SK-N-SH (cell line): Measurements from ENCODE around the gene VIPR2. TPM values are rescaled to one million over a fixed set of nuclear protein-coding genes. Genes with fewer than 3 reads are reported as not detected.

Source experiments
- CTCF ChIA-PET: fragments of 300-600, 350-600 bp; formaldehyde crosslinking; extraction: SDS; loops from one replicate; lab custom pipeline; 2021; lab: Yijun Ruan, JAX
- POLR2A ChIA-PET: fragments of 350-600 bp; sonication (Branson Sonifier 250); formaldehyde crosslinking; extraction: SDS; loops from one replicate; lab custom pipeline; 2020; ENCODE audit warnings: antibody characterized with exemption, inconsistent platforms; lab: Yijun Ruan, JAX
- DNase-seq: peaks from one replicate; pipeline ENCODE4 v3.0.0; 2012
- H2AFZ ChIP-seq: fragments of 200-600 bp; sonication (generic); 2 replicates; pipeline ENCODE4 v1.8.1; 2016; ENCODE audit warnings: antibody characterized with exemption, mild to moderate bottlenecking, low read depth
- H3F3A ChIP-seq: fragments of 200-600 bp; sonication (generic); replicated peaks from 2 replicates; pipeline ENCODE3; 2016; ENCODE audit warnings: antibody characterized with exemption, mild to moderate bottlenecking; ENCODE audit not compliant: insufficient read depth
- H3K27ac ChIP-seq, 2 experiments: fragments of 200-500 bp in 1 of 2; fragments of 200-600 bp in 1 of 2; sonication (Bioruptor generic) in 1 of 2; sonication (generic), shearing (Covaris generic) in 1 of 2; 2 replicates each; pipeline versions ENCODE4 v1.5.1 to v1.6.1; 2014 to 2016; ENCODE audit warnings: low read depth in 2 of 2, inconsistent platforms in 1 of 2, low read length in 1 of 2, mild to moderate bottlenecking in 1 of 2, mixed read lengths in 1 of 2
- H3K27me3 ChIP-seq: fragments of 200-600 bp; sonication (generic), shearing (Covaris generic); 2 replicates; pipeline ENCODE4 v1.6.1; 2016; ENCODE audit warnings: mixed run types; ENCODE audit not compliant: insufficient read depth
- H3K36me3 ChIP-seq, 2 experiments: fragments of 200-500 bp in 1 of 2; fragments of 200-600 bp in 1 of 2; sonication (Bioruptor generic) in 1 of 2; sonication (generic) in 1 of 2; replicated peaks in 1 of 2; 2 replicates each; pipeline versions ENCODE3 to v1.5.1; 2014 to 2016; ENCODE audit warnings: low read length in 1 of 2, mild to moderate bottlenecking in 1 of 2; ENCODE audit not compliant: insufficient read depth in 2 of 2, control insufficient read depth in 1 of 2
- H3K4me1 ChIP-seq, 2 experiments: fragments of 200-500 bp in 1 of 2; fragments of 200-600 bp in 1 of 2; sonication (Bioruptor generic) in 1 of 2; sonication (generic), shearing (Covaris generic) in 1 of 2; 2 replicates each; pipeline versions ENCODE4 v1.5.1 to v1.6.1; 2014 to 2016; ENCODE audit warnings: low read depth in 1 of 2, low read length in 1 of 2, mixed run types in 1 of 2; ENCODE audit not compliant: insufficient read depth in 2 of 2, control insufficient read depth in 1 of 2
- H3K4me2 ChIP-seq: fragments of 200-600 bp; sonication (generic), shearing (Covaris generic); 2 replicates; pipeline ENCODE4 v1.6.1; 2017; ENCODE audit warnings: mixed run types
- H3K4me3 ChIP-seq, 2 experiments: fragments of 200-500 bp in 1 of 2; fragments of 200-600 bp in 1 of 2; sonication (Bioruptor generic) in 1 of 2; sonication (generic), shearing (Covaris generic) in 1 of 2; 2 replicates each; pipeline versions ENCODE4 v1.5.1 to v1.8.1; 2014 to 2016; ENCODE audit warnings: low read depth in 2 of 2, inconsistent platforms in 1 of 2, low read length in 1 of 2, mild to moderate bottlenecking in 1 of 2, mixed read lengths in 1 of 2, moderate library complexity in 1 of 2
- H3K79me2 ChIP-seq: fragments of 200-600 bp; sonication (generic); 2 replicates; pipeline ENCODE4 v1.8.1; 2017; ENCODE audit warnings: mild to moderate bottlenecking; ENCODE audit not compliant: insufficient read depth
- H3K9ac ChIP-seq: fragments of 200-600 bp; sonication (generic); 2 replicates; pipeline ENCODE4 v1.6.1; 2017; ENCODE audit warnings: mixed run types
- H3K9me2 ChIP-seq: fragments of 200-600 bp; sonication (generic); 2 replicates; pipeline ENCODE4 v1.6.1; 2017; ENCODE audit warnings: mixed run types
- H3K9me3 ChIP-seq: fragments of 200-600 bp; sonication (generic); 2 replicates; pipeline ENCODE4 v1.6.1; 2017; ENCODE audit warnings: mixed run types, mild to moderate bottlenecking, moderate library complexity
- H4K20me1 ChIP-seq: fragments of 200-600 bp; sonication (generic); 2 replicates; pipeline ENCODE4 v1.6.1; 2017; ENCODE audit warnings: mild to moderate bottlenecking, mixed run types; ENCODE audit not compliant: insufficient read depth
- CHD2 ChIP-seq: fragments of 150-350 bp; IDR thresholded peaks from 2 replicates; pipeline ENCODE4 v1.6.1; 2018; ENCODE audit warnings: low read length; ENCODE audit not compliant: partially characterized antibody
- ELF1 ChIP-seq: IDR thresholded peaks from 2 replicates; pipeline ENCODE4 v1.4.0; 2012
- FOSL2 ChIP-seq: IDR thresholded peaks from 2 replicates; pipeline ENCODE4 v1.4.0; 2012; ENCODE audit warnings: low read depth, mild to moderate bottlenecking, moderate library complexity, borderline replicate concordance
- FOXJ3 ChIP-seq: sonication (generic); formaldehyde crosslinking; IDR thresholded peaks from 2 replicates; pipeline ENCODE4 v1.5.1; 2020; ENCODE audit warnings: mild to moderate bottlenecking, missing genetic modification reagents
- GATA2 ChIP-seq: sonication (generic); formaldehyde crosslinking; IDR thresholded peaks from 2 replicates; pipeline ENCODE4 v1.5.0; 2020; ENCODE audit warnings: mild to moderate bottlenecking, missing genetic modification reagents
- NRF1 ChIP-seq: IDR thresholded peaks from 2 replicates; pipeline ENCODE4 v1.6.1; 2012; ENCODE audit warnings: low read depth, mild to moderate bottlenecking, low read length
- POLR2AphosphoS5 ChIP-seq: IDR thresholded peaks from 2 replicates; pipeline ENCODE4 v1.6.1; 2012; ENCODE audit warnings: low read depth, low read length
- RXRA ChIP-seq: IDR thresholded peaks from 2 replicates; pipeline ENCODE4 v1.4.0; 2012; ENCODE audit warnings: low read depth, mild to moderate bottlenecking, borderline replicate concordance
- SIN3A ChIP-seq: IDR thresholded peaks from 2 replicates; pipeline ENCODE4 v1.6.1; 2012; ENCODE audit warnings: low read depth, mild to moderate bottlenecking, low read length, moderate library complexity, borderline replicate concordance
- WGBS: methylation state at CpG from one replicate; pipeline ENCODE4 v1.1.6; 2017; ENCODE audit warnings: low lambda C conversion rate; 5-methylcytosine and 5-hydroxymethylcytosine counted together
- polyA plus RNA-seq, 3 experiments: library from polyadenylated mRNA; depleted of rRNA; stranded (reverse); fragments of >200 nt; gene quantifications; 2 replicates each; pipeline ENCODE4 v1.2.3, GENCODE V29; 2012
- TF ChIP-seq, protein P1 (sequence below): IDR thresholded peaks from 2 replicates; pipeline ENCODE4 v1.4.0; 2012; ENCODE audit warnings: low read depth
- TF ChIP-seq, protein P2 (sequence below): fragments of 150-350 bp; IDR thresholded peaks from 2 replicates; pipeline ENCODE4 v1.6.1; 2016; ENCODE audit warnings: mild to moderate bottlenecking, low read depth, low read length
- TF ChIP-seq, protein P3 (sequence below): IDR thresholded peaks from 2 replicates; pipeline ENCODE4 v1.4.0; 2012; ENCODE audit warnings: low read depth, borderline replicate concordance

The VIPR2 gene
- polyA plus RNA-seq, 1 of the 3 experiments (the other 2 are of a cell fraction): not detected

DNA sequence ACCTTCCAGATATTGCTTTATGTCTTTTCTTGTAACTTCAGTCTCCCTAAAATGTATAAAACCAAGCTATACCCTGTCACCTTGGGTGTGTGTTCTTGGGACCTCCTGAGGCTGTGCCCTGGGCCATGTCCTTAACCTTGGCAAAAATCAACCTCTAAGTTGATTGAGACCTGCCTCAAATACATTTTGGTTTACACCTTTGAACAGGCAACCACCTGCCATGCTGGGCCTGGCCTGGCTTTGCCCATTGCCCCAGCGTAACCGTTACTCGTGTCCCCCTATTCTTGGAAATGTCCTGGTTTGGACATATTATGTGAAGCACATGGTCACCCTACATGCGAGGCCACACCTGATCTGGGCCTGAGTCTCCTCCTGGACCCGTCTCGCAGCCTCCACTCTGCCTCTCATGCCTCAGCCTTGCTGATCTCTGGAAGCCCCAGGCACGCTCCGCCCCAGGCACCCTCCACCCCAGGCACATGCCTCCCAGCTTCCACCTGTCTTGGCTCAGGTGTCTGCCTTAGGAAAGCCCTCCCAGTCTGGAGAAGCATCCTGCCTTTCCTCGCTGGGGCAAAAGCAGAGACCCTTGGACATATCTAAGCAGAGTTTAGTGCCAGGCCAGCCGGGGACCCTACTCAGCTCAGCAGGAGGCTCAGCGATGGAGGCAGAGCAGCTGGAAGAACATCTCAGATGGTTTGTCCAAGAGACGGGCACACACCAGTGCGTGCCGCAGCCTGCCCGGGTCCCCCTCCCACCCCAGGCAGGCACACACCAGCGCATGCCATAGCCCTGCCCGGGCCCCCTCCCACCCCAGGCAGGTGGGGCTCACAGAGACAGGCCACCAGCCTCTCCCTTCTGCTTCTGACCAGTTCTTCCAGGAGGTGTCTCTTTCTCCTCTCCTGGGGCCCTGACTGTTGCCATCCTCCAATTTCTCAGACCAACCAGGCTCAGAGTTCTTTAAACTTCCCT is 4.0 kb upstream of the VIPR2 start:
- Histone ChIP-seq H3K36me3 (no peaks in the 10 kb centered on the region), H3K79me2 (no peaks in the 10 kb centered on the region), H3K9me3 (no peaks in the 10 kb centered on the region), H3K27me3 (no peaks in the 10 kb centered on the region), H3K4me2 (no peak overlapping the region), H2AFZ (no peak overlapping the region), H3K4me1 (peaks cover 0 to 7% of the 10 kb centered on the region in 2 experiments; a peak in 1 of 4 replicates), H4K20me1 (no peaks in the 10 kb centered on the region), H3F3A (no peaks in the 10 kb centered on the region), H3K9ac (no peak overlapping the region), H3K9me2 (no peaks in the 10 kb centered on the region), H3K27ac (no peak overlapping the region), H3K4me3 (no peak overlapping the region)
- TF ChIP-seq NRF1 (no peak), GATA2 (CRISPR knock-in tag) (no peak), FOSL2 (no peak), SIN3A (no peak), FOXJ3 (CRISPR knock-in tag) (no peak)
- ChIA-PET CTCF (interaction anchor here (0.6 to 1.8 kb wide), 2 partner anchors 171 to 453 kb away, joined by 3 to 4 read pairs; no protein-coding TSS in a partner anchor), POLR2A (no interaction called here)
- DNase-seq: no peak
- 48% methylated on average over 16 of the region's 17 CpGs for WGBS

DNA sequence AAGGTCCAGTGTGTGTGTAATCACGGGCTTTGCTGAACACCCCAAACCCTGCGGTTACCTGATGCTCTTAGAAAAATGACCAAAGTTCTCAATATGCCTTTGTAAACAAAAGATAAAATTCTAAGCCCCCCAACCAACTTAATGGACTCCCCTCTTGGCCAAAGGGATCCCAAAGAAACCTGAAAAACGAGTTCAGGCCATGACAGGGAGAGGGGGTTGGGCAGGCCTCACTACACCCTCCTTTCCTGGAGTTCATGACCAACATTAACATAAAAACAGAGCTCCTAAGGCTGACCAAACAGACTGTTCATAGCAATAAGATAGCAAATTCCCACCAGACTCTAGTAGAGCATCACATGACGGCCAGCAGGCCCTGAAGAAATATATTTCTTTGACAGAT is 3.0 kb upstream of the VIPR2 start:
- H3K27me3 ChIP-seq: no peaks in the 10 kb centered on the region
- H3K9me2 ChIP-seq: no peaks in the 10 kb centered on the region
- H3F3A ChIP-seq: no peaks in the 10 kb centered on the region
- H3K36me3 ChIP-seq: no peaks in the 10 kb centered on the region
- DNase-seq: no peak
- no peak overlapping the region for H3K4me2 ChIP-seq
- peaks cover 0 to 9% of the 10 kb centered on the region in 2 experiments; a peak in 1 of 4 replicates for H3K4me1 ChIP-seq
- no peak overlapping the region for H3K9ac ChIP-seq
- TF ChIP-seq FOSL2 (no peak), RXRA (no peak), FOXJ3 (CRISPR knock-in tag) (no peak), CHD2 (no peak), GATA2 (CRISPR knock-in tag) (no peak), POLR2AphosphoS5 (no peak), ELF1 (no peak)
- TF ChIP-seq, protein P1, sequence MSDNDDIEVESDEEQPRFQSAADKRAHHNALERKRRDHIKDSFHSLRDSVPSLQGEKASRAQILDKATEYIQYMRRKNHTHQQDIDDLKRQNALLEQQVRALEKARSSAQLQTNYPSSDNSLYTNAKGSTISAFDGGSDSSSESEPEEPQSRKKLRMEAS: no peak
- TF ChIP-seq, protein P2, sequence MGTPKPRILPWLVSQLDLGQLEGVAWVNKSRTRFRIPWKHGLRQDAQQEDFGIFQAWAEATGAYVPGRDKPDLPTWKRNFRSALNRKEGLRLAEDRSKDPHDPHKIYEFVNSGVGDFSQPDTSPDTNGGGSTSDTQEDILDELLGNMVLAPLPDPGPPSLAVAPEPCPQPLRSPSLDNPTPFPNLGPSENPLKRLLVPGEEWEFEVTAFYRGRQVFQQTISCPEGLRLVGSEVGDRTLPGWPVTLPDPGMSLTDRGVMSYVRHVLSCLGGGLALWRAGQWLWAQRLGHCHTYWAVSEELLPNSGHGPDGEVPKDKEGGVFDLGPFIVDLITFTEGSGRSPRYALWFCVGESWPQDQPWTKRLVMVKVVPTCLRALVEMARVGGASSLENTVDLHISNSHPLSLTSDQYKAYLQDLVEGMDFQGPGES: no peak
- TF ChIP-seq, protein P3, sequence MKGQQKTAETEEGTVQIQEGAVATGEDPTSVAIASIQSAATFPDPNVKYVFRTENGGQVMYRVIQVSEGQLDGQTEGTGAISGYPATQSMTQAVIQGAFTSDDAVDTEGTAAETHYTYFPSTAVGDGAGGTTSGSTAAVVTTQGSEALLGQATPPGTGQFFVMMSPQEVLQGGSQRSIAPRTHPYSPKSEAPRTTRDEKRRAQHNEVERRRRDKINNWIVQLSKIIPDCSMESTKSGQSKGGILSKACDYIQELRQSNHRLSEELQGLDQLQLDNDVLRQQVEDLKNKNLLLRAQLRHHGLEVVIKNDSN: no peak
- H4K20me1 ChIP-seq: no peaks in the 10 kb centered on the region
- no peak overlapping the region for H3K27ac ChIP-seq
- no peak overlapping the region for H3K4me3 ChIP-seq
- H3K79me2 ChIP-seq: no peaks in the 10 kb centered on the region
- ChIA-PET CTCF (interaction anchor here (1.8 kb wide), 1 partner anchor 452 kb away, joined by 4 read pairs; no protein-coding TSS in a partner anchor), POLR2A (no interaction called here)
- H3K9me3 ChIP-seq: no peaks in the 10 kb centered on the region
- 31% methylated on average over 4 of the region's 4 CpGs for WGBS
- H2AFZ ChIP-seq: no peak overlapping the region
